Measurements from ENCODE around the gene HOXA10.

HOXA10 gene

GRCh38 chr7:27128034-27128433 is 46.1 kb downstream of the HOXA10 start:
- H3K9me3 ChIP-seq (ENCODE audit: low read depth, low read length): no peaks in the 10 kb centered on the region
- H3K36me3 ChIP-seq (ENCODE audit: insufficient read depth, low read length): no peaks in the 10 kb centered on the region
- no peak overlapping the region for H3K9ac ChIP-seq (ENCODE audit: insufficient read length)
- DNase-seq (ENCODE audit: low read depth, low spot score): no peak
- H3K27ac ChIP-seq: no peak overlapping the region
- no peak overlapping the region for H3K4me3 ChIP-seq
- TF ChIP-seq POLR2AphosphoS5 (IDR thresholded peaks at IDR 0.05; ENCODE audit: borderline replicate concordance, low read depth, low read length) (no peak), FOXP2 (optimal IDR thresholded peaks at IDR 0.05; ENCODE audit: control extremely low read depth, extremely low read length, insufficient read depth) (no peak)

DNA sequence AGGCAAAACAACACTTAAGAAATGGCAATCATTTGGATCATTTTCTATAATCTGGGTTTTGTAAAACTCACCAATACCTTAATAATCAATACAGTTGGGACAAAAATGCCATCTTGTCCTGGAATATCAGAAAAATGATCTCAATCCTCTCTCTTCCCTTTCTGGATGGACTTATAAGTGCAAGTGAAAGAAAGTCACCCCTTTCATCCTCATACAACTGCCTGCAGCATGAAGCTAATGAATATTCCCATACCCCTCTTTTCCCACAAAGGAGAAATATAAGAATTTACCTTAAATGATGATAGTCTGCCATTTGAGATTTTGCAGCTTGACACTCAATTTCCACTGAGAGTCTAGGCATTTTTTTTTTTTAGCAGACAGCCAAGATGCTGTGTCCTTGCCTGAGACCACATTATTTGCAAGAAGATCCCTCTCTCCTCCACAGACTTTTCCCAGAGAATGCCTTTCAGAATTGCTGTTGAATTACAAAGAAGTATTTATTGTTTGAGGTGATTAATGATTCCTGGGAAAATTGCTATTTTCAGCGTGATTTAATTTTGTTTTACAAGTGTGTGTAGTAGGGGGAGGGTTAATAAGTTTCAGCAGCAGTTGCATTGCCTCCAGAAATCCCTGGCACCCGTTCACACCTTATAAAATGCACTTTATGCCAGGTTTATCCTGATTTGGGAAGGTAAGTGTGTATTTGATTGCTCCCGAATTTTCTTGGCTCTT is 47.4 kb downstream of the HOXA10 start:
- no peak for TF ChIP-seq POLR2AphosphoS5 (IDR thresholded peaks at IDR 0.05; ENCODE audit: borderline replicate concordance, low read depth, low read length)
- no peak for TF ChIP-seq FOXP2 (optimal IDR thresholded peaks at IDR 0.05; ENCODE audit: control extremely low read depth, extremely low read length, insufficient read depth)
- no peak for TF ChIP-seq EZH2 (IDR thresholded peaks at IDR 0.05)
- Histone ChIP-seq H3K9me3 (ENCODE audit: low read depth, low read length) (no peaks in the 10 kb centered on the region), H3K36me3 (ENCODE audit: insufficient read depth, low read length) (no peaks in the 10 kb centered on the region), H3K9ac (ENCODE audit: insufficient read length) (no peak overlapping the region), H3K4me3 (no peak overlapping the region), H3K27ac (no peak overlapping the region)
- DNase-seq (ENCODE audit: low read depth, low spot score): no peak

DNA sequence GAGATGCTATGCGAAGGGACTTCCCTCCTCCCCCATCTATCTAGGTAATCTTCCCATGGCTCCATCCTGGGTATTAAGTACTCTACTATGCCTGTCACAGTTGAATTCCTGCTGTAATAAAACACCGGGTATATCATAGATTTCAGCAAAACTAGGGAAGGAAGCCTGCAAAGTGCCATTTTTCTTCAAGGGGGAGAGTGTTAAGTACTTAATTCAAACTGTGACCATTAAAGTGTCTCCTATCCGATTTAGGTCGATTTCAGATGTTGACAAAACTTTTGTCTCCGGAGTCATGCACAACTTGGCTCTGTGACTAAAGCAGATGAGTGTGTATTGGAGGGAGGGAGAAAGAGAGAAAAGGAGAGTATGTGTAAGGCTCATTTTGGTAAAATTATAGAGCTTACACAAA is 48.1 kb downstream of the HOXA10 start:
- Histone ChIP-seq H3K9ac (ENCODE audit: insufficient read length) (no peak overlapping the region), H3K36me3 (ENCODE audit: insufficient read depth, low read length) (no peaks in the 10 kb centered on the region)
- TF ChIP-seq POLR2AphosphoS5 (IDR thresholded peaks at IDR 0.05; ENCODE audit: borderline replicate concordance, low read depth, low read length) (no peak), FOXP2 (optimal IDR thresholded peaks at IDR 0.05; ENCODE audit: control extremely low read depth, extremely low read length, insufficient read depth) (no peak), EZH2 (IDR thresholded peaks at IDR 0.05) (no peak)

GRCh38 chr7:27124902-27125689 is 49.0 kb downstream of the HOXA10 start:
- no peaks in the 10 kb centered on the region for H3K36me3 ChIP-seq (ENCODE audit: insufficient read depth, low read length)
- DNase-seq (ENCODE audit: low read depth, low spot score): no peak
- TF ChIP-seq FOXP2 (optimal IDR thresholded peaks at IDR 0.05; ENCODE audit: control extremely low read depth, extremely low read length, insufficient read depth) (no peak), POLR2AphosphoS5 (IDR thresholded peaks at IDR 0.05; ENCODE audit: borderline replicate concordance, low read depth, low read length) (no peak), EZH2 (IDR thresholded peaks at IDR 0.05) (no peak)
- H3K9me3 ChIP-seq (ENCODE audit: low read depth, low read length): no peaks in the 10 kb centered on the region
- H3K27ac ChIP-seq: no peak overlapping the region
- no peak overlapping the region for H3K9ac ChIP-seq (ENCODE audit: insufficient read length)
- H3K4me3 ChIP-seq: no peak overlapping the region

More for the DNA sequence above, 48.1 kb downstream of the HOXA10 start:
- no peaks in the 10 kb centered on the region for H3K9me3 ChIP-seq (ENCODE audit: low read depth, low read length)
- H3K27ac ChIP-seq: no peak overlapping the region
- no peak for DNase-seq (ENCODE audit: low read depth, low spot score)
- H3K4me3 ChIP-seq: no peak overlapping the region

- H3K9me3 ChIP-seq (ENCODE audit: low read depth, low read length): no peaks in the 10 kb centered on the region
- H3K27ac ChIP-seq: no peak overlapping the region
- H3K9ac ChIP-seq (ENCODE audit: insufficient read length): no peak overlapping the region
- no peak for DNase-seq (ENCODE audit: low read depth, low spot score)
- no peak overlapping the region for H3K4me3 ChIP-seq
- TF ChIP-seq EZH2 (IDR thresholded peaks at IDR 0.05): peak; percentile 44
- TF ChIP-seq FOXP2 (optimal IDR thresholded peaks at IDR 0.05; ENCODE audit: control extremely low read depth, extremely low read length, insufficient read depth): no peak
- H3K36me3 ChIP-seq (ENCODE audit: insufficient read depth, low read length): no peaks in the 10 kb centered on the region
Measured at GRCh38 chr7:27124096-27124901, 49.8 kb downstream of the HOXA10 start.

GRCh38 chr7:27123477-27124053 is 50.6 kb downstream of the HOXA10 start:
- TF ChIP-seq FOXP2 (optimal IDR thresholded peaks at IDR 0.05; ENCODE audit: control extremely low read depth, extremely low read length, insufficient read depth) (no peak), EZH2 (IDR thresholded peaks at IDR 0.05) (peak; percentile 36)
- Histone ChIP-seq H3K4me3 (no peak overlapping the region), H3K9ac (ENCODE audit: insufficient read length) (no peak overlapping the region), H3K27ac (no peak overlapping the region), H3K9me3 (ENCODE audit: low read depth, low read length) (no peaks in the 10 kb centered on the region), H3K36me3 (ENCODE audit: insufficient read depth, low read length) (no peaks in the 10 kb centered on the region)
- DNase-seq (ENCODE audit: low read depth, low spot score): no peak

GRCh38 chr7:27123007-27123476 is 51.1 kb downstream of the HOXA10 start:
- Histone ChIP-seq H3K9ac (ENCODE audit: insufficient read length) (no peak overlapping the region), H3K4me3 (no peak overlapping the region), H3K27ac (no peak overlapping the region), H3K36me3 (ENCODE audit: insufficient read depth, low read length) (no peaks in the 10 kb centered on the region), H3K9me3 (ENCODE audit: low read depth, low read length) (no peaks in the 10 kb centered on the region)
- no peak for TF ChIP-seq POLR2AphosphoS5 (IDR thresholded peaks at IDR 0.05; ENCODE audit: borderline replicate concordance, low read depth, low read length)
- no peak for TF ChIP-seq FOXP2 (optimal IDR thresholded peaks at IDR 0.05; ENCODE audit: control extremely low read depth, extremely low read length, insufficient read depth)
- TF ChIP-seq EZH2 (IDR thresholded peaks at IDR 0.05): no peak
- DNase-seq (ENCODE audit: low read depth, low spot score): no peak

Measured in SK-N-MC (cell line).